Stromal cell of bone marrow (primary cell): Measurements from ENCODE around the gene CALCOCO2.
"Not testable (repeated sequence)": the region's sequence is repeated elsewhere in the genome, so short reads cannot be mapped to it uniquely, and the experiment has no call there.

Experiments used
- DNase-seq: peaks from one replicate; pipeline ENCODE4 v3.0.0-alpha.2; 2012; ENCODE audit warnings: low read depth

Gene CALCOCO2

GRCh38 chr17:48830840-48831548 lies at the start of gene CALCOCO2:
Gene CALCOCO2, plus strand, starts transcription at chr17:48831035. Its CDS starts 10,673 bp downstream, at chr17:48841708.
- peak; percentile 80 for DNase-seq

- DNase-seq, result no peak
Observed at GRCh38 chr17:48787828-48788227, 43.0 kb upstream of the CALCOCO2 start.

GRCh38 chr17:48790607-48791127 lies 40.2 kb upstream of the CALCOCO2 start:
- no peak for DNase-seq

GRCh38 chr17:48791128-48792032 lies 39.5 kb upstream of the CALCOCO2 start:
- DNase-seq, result peak; percentile 75

- no peak for DNase-seq
Observed at GRCh38 chr17:48792033-48792798, 38.6 kb upstream of the CALCOCO2 start.

- peak; percentile 38 for DNase-seq
Observed at GRCh38 chr17:48795444-48796162, 35.2 kb upstream of the CALCOCO2 start.

GRCh38 chr17:48796163-48796522 lies 34.7 kb upstream of the CALCOCO2 start:
- DNase-seq, result not testable (repeated sequence)

GRCh38 chr17:48799069-48799723 lies 31.6 kb upstream of the CALCOCO2 start:
- no peak for DNase-seq

- DNase-seq, result no peak
Observed at GRCh38 chr17:48800626-48801217, 30.1 kb upstream of the CALCOCO2 start.

GRCh38 chr17:48804936-48805411 lies 25.9 kb upstream of the CALCOCO2 start:
- no peak for DNase-seq

- DNase-seq, result no peak
Observed at GRCh38 chr17:48809182-48809581, 21.7 kb upstream of the CALCOCO2 start.

- DNase-seq, result no peak
Observed at GRCh38 chr17:48812001-48812400, 18.8 kb upstream of the CALCOCO2 start.

- no peak for DNase-seq
Observed at GRCh38 chr17:48814504-48814903, 16.3 kb upstream of the CALCOCO2 start.

GRCh38 chr17:48815311-48815710 lies 15.5 kb upstream of the CALCOCO2 start:
- DNase-seq, result no peak

GRCh38 chr17:48816438-48816773 lies 14.4 kb upstream of the CALCOCO2 start:
- DNase-seq, result no peak

- no peak for DNase-seq
Observed at GRCh38 chr17:48816774-48817590, 13.9 kb upstream of the CALCOCO2 start, which contains the start of gene TTLL6. Gene TTLL6, minus strand, starts transcription at chr17:48817229. Its CDS starts 157 bp downstream, at chr17:48817072.

- no peak for DNase-seq
Observed at GRCh38 chr17:48818361-48818841, 12.4 kb upstream of the CALCOCO2 start.

GRCh38 chr17:48819466-48819865 lies 11.4 kb upstream of the CALCOCO2 start:
- no peak for DNase-seq

- DNase-seq, result not testable (repeated sequence)
Observed at GRCh38 chr17:48820936-48821335, 9.9 kb upstream of the CALCOCO2 start.
